RWPE2 (cell line): Measurements from ENCODE around the gene SMC1B.

Experiments used
- ATAC-seq: fragments of 200-7000 bp; cut with Tn5 transposase; 3 replicates; pipeline ENCODE4 v1.9.1; 2021; ENCODE audit warnings: low read depth
- DNase-seq: peaks from one replicate; pipeline ENCODE4 v3.0.0-alpha.2; 2020; ENCODE audit warnings: low spot score
- H3K27ac ChIP-seq: fragments of 450-650 bp; 2 replicates; pipeline ENCODE4 v1.5.1; 2017; ENCODE audit warnings: mild to moderate bottlenecking; ENCODE audit not compliant: poor library complexity, severe bottlenecking
- H3K27me3 ChIP-seq: fragments of 250-450 bp; sonication (Bioruptor Pico); 2 replicates; pipeline ENCODE4 v1.5.1; 2021; ENCODE audit warnings: mild to moderate bottlenecking, moderate library complexity; ENCODE audit not compliant: insufficient read depth, poor library complexity, severe bottlenecking
- H3K36me3 ChIP-seq: fragments of 250-450 bp; sonication (Bioruptor Pico); 2 replicates; pipeline ENCODE4 v1.5.1; 2020; ENCODE audit warnings: low read depth, mild to moderate bottlenecking, moderate library complexity
- H3K4me1 ChIP-seq: fragments of 250-450 bp; sonication (Bioruptor Pico); 2 replicates; pipeline ENCODE4 v1.5.1; 2021; ENCODE audit warnings: mild to moderate bottlenecking, moderate library complexity; ENCODE audit not compliant: insufficient read depth, poor library complexity, severe bottlenecking
- H3K4me3 ChIP-seq: fragments of 250-450 bp; sonication (Bioruptor Pico); 2 replicates; pipeline ENCODE4 v1.5.1; 2021; ENCODE audit warnings: mild to moderate bottlenecking, moderate library complexity; ENCODE audit not compliant: severe bottlenecking
- H3K9me3 ChIP-seq: fragments of 250-450 bp; sonication (Bioruptor Pico); 2 replicates; pipeline ENCODE4 v1.5.1; 2021; ENCODE audit warnings: mild to moderate bottlenecking, moderate library complexity; ENCODE audit not compliant: severe bottlenecking
- CTCF ChIP-seq: fragments of 450-650 bp; IDR thresholded peaks from one replicate; pipeline ENCODE4 v1.5.1; 2017; ENCODE audit warnings: mild to moderate bottlenecking, moderate library complexity; ENCODE audit not compliant: poor library complexity, severe bottlenecking

SMC1B gene

GRCh38 chr22:45413368-45414211 is at the start of gene SMC1B, which contains the start of gene RIBC2:
Gene SMC1B (minus strand): TSS chr22:45413599. CDS start chr22:45413567, 32 bp downstream.
Gene RIBC2 (plus strand): TSS chr22:45413693. CDS start chr22:45413887, 194 bp downstream.
- no peaks in the 10 kb centered on the region for H3K9me3 ChIP-seq
- no peak within 1 kb of the TSS for H3K27ac ChIP-seq
- peak within 1 kb of the TSS; percentile 32 for H3K4me3 ChIP-seq
- H3K36me3 ChIP-seq, result no peaks in the 10 kb centered on the region
- no peaks in the 10 kb centered on the region for H3K27me3 ChIP-seq
- H3K4me1 ChIP-seq, result peaks cover 5% of the 10 kb centered on the region
- ATAC-seq (peak; percentile 86), DNase-seq (no peak)
- TF ChIP-seq CTCF, result no peak

- TF ChIP-seq CTCF, result peak; percentile 20
- H3K4me1 ChIP-seq, result no peaks in the 10 kb centered on the region
- no peaks in the 10 kb centered on the region for H3K9me3 ChIP-seq
- no peaks in the 10 kb centered on the region for H3K36me3 ChIP-seq
- H3K27me3 ChIP-seq, result no peaks in the 10 kb centered on the region
- DNase-seq (no peak), ATAC-seq (no peak)
- H3K4me3 ChIP-seq, result no peak overlapping the region
- no peak overlapping the region for H3K27ac ChIP-seq
These were observed 48.7 kb upstream of the SMC1B start for GRCh38 chr22:45462034-45462655.

- no peaks in the 10 kb centered on the region for H3K4me1 ChIP-seq
- TF ChIP-seq CTCF, result no peak
- no peaks in the 10 kb centered on the region for H3K36me3 ChIP-seq
- no peak overlapping the region for H3K27ac ChIP-seq
- ATAC-seq (no peak), DNase-seq (no peak)
- no peaks in the 10 kb centered on the region for H3K27me3 ChIP-seq
- H3K9me3 ChIP-seq, result no peaks in the 10 kb centered on the region
- no peak overlapping the region for H3K4me3 ChIP-seq
These were observed 47.1 kb upstream of the SMC1B start for GRCh38 chr22:45460288-45461109.

- no peak for ATAC-seq
- H3K27me3 ChIP-seq, result no peaks in the 10 kb centered on the region
- no peak for DNase-seq
- TF ChIP-seq CTCF, result no peak
- H3K36me3 ChIP-seq, result no peaks in the 10 kb centered on the region
- no peaks in the 10 kb centered on the region for H3K4me1 ChIP-seq
- H3K27ac ChIP-seq, result no peak overlapping the region
- no peaks in the 10 kb centered on the region for H3K9me3 ChIP-seq
- H3K4me3 ChIP-seq, result no peak overlapping the region
These were observed 45.8 kb upstream of the SMC1B start for GRCh38 chr22:45459235-45459634.
